ENCODE results near the gene SERAC1. TPM values are rescaled to one million over a fixed set of nuclear protein-coding genes. Genes with fewer than 3 reads are reported as not detected.

Gene SERAC1
- total RNA-seq, 2 donors from 2014 or later, result 15.1 to 19.4 TPM

DNA sequence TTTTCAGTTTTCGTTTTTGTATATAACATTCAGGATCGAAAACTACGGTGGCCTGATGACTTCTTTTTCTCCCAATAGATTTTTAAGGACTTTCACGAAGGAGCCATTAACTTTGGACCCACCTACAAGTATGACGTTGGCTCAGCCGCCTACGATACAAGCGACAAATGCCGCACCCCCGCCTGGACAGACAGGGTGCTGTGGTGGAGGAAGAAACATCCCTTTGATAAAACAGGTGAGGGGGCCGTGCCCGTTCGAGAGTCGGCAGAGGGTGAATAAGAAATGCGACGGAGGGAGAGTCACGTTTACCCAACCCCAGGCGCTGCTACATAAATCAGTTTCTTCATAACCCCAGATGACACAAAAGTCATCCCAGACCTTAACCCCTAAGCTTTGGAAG lies 91.5 kb downstream of the SERAC1 start:
- H3K36me3 Mint-ChIP-seq (ENCODE audit: low read depth), result peaks cover 45% of the 10 kb centered on the region
- 94 to 95% methylated on average over 18 of the region's 18 CpGs for WGBS, 2 experiments (ENCODE audit: insufficient coverage in 1 of 2, insufficient read length in 1 of 2)

DNA sequence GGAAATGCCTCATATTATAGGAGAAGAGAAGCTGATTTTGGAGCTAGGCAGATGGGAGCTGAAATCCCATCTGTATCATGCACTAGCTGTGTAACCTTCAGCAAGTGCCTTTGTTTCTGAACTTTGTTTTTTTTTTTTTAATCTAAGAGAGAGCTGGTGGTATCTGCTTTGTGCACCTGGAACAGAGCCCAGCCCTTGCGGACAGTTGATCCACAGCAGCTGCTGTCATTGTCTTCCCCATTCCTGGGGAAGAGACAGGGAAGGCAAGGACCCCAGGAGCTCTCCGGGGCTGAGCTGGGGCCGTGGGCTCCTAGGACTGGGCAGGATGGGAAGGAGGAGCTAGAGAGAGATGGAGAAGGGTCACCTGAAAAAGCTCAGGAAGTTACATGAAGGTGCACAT lies 94.3 kb downstream of the SERAC1 start:
- Histone ChIP-seq H3K9me3 (ENCODE audit: control insufficient read depth, low read length) (no peaks in the 10 kb centered on the region), H3K9ac (ENCODE audit: extremely low read depth, low read length, poor library complexity, severe bottlenecking) (no peak overlapping the region), H3K36me3 (ENCODE audit: control insufficient read depth, insufficient read depth, low read length) (peaks cover 49% of the 10 kb centered on the region), H3K4me3 (ENCODE audit: low read length) (no peak overlapping the region), H3K4me1 (ENCODE audit: control insufficient read depth, insufficient read depth, low read length) (no peaks in the 10 kb centered on the region), H3K27me3 (ENCODE audit: control insufficient read depth, insufficient read depth, low read length, poor library complexity, severe bottlenecking) (no peaks in the 10 kb centered on the region), H3K27ac (ENCODE audit: low read depth, low read length) (no peak overlapping the region)
- TF ChIP-seq CTCF (conservative IDR thresholded peaks at IDR 0.05), result no peak
- DNase-seq, result no peak
- H3K9me3 Mint-ChIP-seq, result no peaks in the 10 kb centered on the region
- H3K27me3 Mint-ChIP-seq (ENCODE audit: insufficient read depth), result no peaks in the 10 kb centered on the region
- 86% methylated on average over 3 of the region's 3 CpGs; no CpG with 5 or more reads in 1 of the 2 experiments for WGBS, 2 experiments (ENCODE audit: insufficient coverage in 1 of 2, insufficient read length in 1 of 2)
- peaks cover 41% of the 10 kb centered on the region for H3K36me3 Mint-ChIP-seq (ENCODE audit: low read depth)
- peaks cover 7% of the 10 kb centered on the region for H3K4me1 Mint-ChIP-seq
- no peak overlapping the region for H3K4me3 Mint-ChIP-seq
- no peak overlapping the region for H3K27ac Mint-ChIP-seq

More for the DNA sequence above, 91.5 kb downstream of the SERAC1 start:
- Histone ChIP-seq H3K27ac (ENCODE audit: low read depth, low read length) (no peak overlapping the region), H3K36me3 (ENCODE audit: control insufficient read depth, insufficient read depth, low read length) (peaks cover 58% of the 10 kb centered on the region), H3K9ac (ENCODE audit: extremely low read depth, low read length, poor library complexity, severe bottlenecking) (no peak overlapping the region), H3K4me1 (ENCODE audit: control insufficient read depth, insufficient read depth, low read length) (no peaks in the 10 kb centered on the region), H3K4me3 (ENCODE audit: low read length) (no peak overlapping the region), H3K9me3 (ENCODE audit: control insufficient read depth, low read length) (no peaks in the 10 kb centered on the region), H3K27me3 (ENCODE audit: control insufficient read depth, insufficient read depth, low read length, poor library complexity, severe bottlenecking) (no peaks in the 10 kb centered on the region)
- H3K4me3 Mint-ChIP-seq, result no peak overlapping the region
- H3K4me1 Mint-ChIP-seq, result peaks cover 3% of the 10 kb centered on the region
- H3K27ac Mint-ChIP-seq, result peak overlapping the region; percentile 78
- H3K27me3 Mint-ChIP-seq (ENCODE audit: insufficient read depth), result no peaks in the 10 kb centered on the region
- H3K9me3 Mint-ChIP-seq, result no peaks in the 10 kb centered on the region
- no peak for TF ChIP-seq CTCF (conservative IDR thresholded peaks at IDR 0.05)
- DNase-seq, result no peak

- no peak overlapping the region for H3K9ac ChIP-seq (ENCODE audit: extremely low read depth, low read length, poor library complexity, severe bottlenecking)
- H3K4me1 ChIP-seq (ENCODE audit: control insufficient read depth, insufficient read depth, low read length), result no peaks in the 10 kb centered on the region
- peak; percentile 92 for TF ChIP-seq CTCF (conservative IDR thresholded peaks at IDR 0.05)
- H3K9me3 Mint-ChIP-seq, result no peaks in the 10 kb centered on the region
- H3K27me3 ChIP-seq (ENCODE audit: control insufficient read depth, insufficient read depth, low read length, poor library complexity, severe bottlenecking), result no peaks in the 10 kb centered on the region
- WGBS, 2 experiments (ENCODE audit: insufficient coverage in 1 of 2, insufficient read length in 1 of 2), result 38 to 41% methylated on average over 9 to 16 of the region's 16 CpGs
- peaks cover 36% of the 10 kb centered on the region for H3K36me3 Mint-ChIP-seq (ENCODE audit: low read depth)
- H3K27ac Mint-ChIP-seq, result no peak overlapping the region
- no peak overlapping the region for H3K4me3 Mint-ChIP-seq
- H3K4me1 Mint-ChIP-seq, result peaks cover 8% of the 10 kb centered on the region
- peaks cover 39% of the 10 kb centered on the region for H3K36me3 ChIP-seq (ENCODE audit: control insufficient read depth, insufficient read depth, low read length)
- H3K9me3 ChIP-seq (ENCODE audit: control insufficient read depth, low read length), result no peaks in the 10 kb centered on the region
- peak; percentile 90 for DNase-seq
- no peaks in the 10 kb centered on the region for H3K27me3 Mint-ChIP-seq (ENCODE audit: insufficient read depth)
- H3K4me3 ChIP-seq (ENCODE audit: low read length), result no peak overlapping the region
- H3K27ac ChIP-seq (ENCODE audit: low read depth, low read length), result no peak overlapping the region
These were observed 95.9 kb downstream of the SERAC1 start for GRCh38 chr6:158072083-158072721.

Data from endodermal cell (in vitro differentiated cells).